ENCODE results near the gene IREB2. TPM values are rescaled to one million over a fixed set of nuclear protein-coding genes. Genes with fewer than 3 reads are reported as not detected.

The IREB2 gene
- total and polyA plus RNA-seq, 12 donors = 6.0 to 39.8 (median 30.2) TPM

GRCh38 chr15:78469031-78469430 lies 31.0 kb downstream of the IREB2 start:
- Histone ChIP-seq H3K4me3 (no peak overlapping the region), H3K4me1 (peaks cover 3 to 27% (median 17%) of the 10 kb centered on the region in 9 donors), H3K9me3 (no peaks in the 10 kb centered on the region), H3K27me3 (no peaks in the 10 kb centered on the region), H3K36me3 (peaks cover 0 to 100% (median 61%) of the 10 kb centered on the region in 9 donors), H3K27ac (no peak overlapping the region)
- DNase-seq (no peak), ATAC-seq (no peak)
- WGBS, 2 donors = 95 to 98% methylated on average over 1 of the region's 1 CpG
- intact Hi-C loops (cut with DNase I) = no loop called here
- TF ChIP-seq CTCF (IDR thresholded peaks at IDR 0.05) = no peak

GRCh38 chr15:78477295-78477694 lies 39.3 kb downstream of the IREB2 start:
- TF ChIP-seq CTCF (IDR thresholded peaks at IDR 0.05) = no peak
- Histone ChIP-seq H3K4me1 (no peaks in the 10 kb centered on the region), H3K36me3 (peaks cover 0 to 98% (median 77%) of the 10 kb centered on the region in 9 donors), H3K27me3 (no peaks in the 10 kb centered on the region), H3K9me3 (no peaks in the 10 kb centered on the region), H3K27ac (no peak overlapping the region), H3K4me3 (no peak overlapping the region)
- 77 to 78% methylated on average over 5 of the region's 5 CpGs for WGBS, 2 donors
- ATAC-seq (no peak), DNase-seq (no peak)
- intact Hi-C loops (cut with DNase I) = no loop called here

- Histone ChIP-seq H3K27ac (no peak overlapping the region), H3K4me3 (no peak overlapping the region), H3K36me3 (peaks cover 0 to 98% (median 70%) of the 10 kb centered on the region in 9 donors), H3K9me3 (no peaks in the 10 kb centered on the region), H3K4me1 (no peaks in the 10 kb centered on the region), H3K27me3 (no peaks in the 10 kb centered on the region)
- no peak for TF ChIP-seq CTCF (IDR thresholded peaks at IDR 0.05)
- 93 to 95% methylated on average over 3 of the region's 3 CpGs for WGBS, 2 donors
- intact Hi-C loops (cut with DNase I) = loop anchor here in 4 of 10 donors (5.0 kb wide), 2 partner anchors 167 to 172 kb away; no protein-coding TSS in a partner anchor
- DNase-seq = no peak
- no peak for ATAC-seq
Observed at GRCh38 chr15:78479650-78480049, 41.6 kb downstream of the IREB2 start.

DNA sequence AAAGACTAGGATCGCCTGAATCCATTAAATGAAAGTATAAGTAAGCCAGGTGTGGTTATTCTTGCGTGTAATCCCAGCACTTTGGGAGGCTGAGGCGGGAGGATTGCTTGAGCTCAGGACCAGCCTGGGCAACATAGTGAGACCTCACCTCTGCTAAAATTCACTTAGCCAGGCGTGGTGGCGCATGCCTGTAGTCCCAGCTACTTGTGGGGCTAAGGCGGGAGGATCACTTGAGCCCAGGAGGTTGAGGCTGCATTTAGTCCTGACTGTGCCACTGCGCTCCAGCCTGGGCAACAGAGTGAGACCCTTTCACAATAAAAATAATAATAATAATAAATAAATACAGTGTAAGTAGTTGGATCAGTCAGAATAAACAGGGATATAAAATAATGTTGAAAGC lies 43.9 kb downstream of the IREB2 start:
- no peak for ATAC-seq
- intact Hi-C loops (cut with DNase I) = loop anchor here in 5 of 10 donors (2.0 to 5.0 kb wide), 3 partner anchors 170 to 175 kb away; no protein-coding TSS in a partner anchor
- H3K36me3 ChIP-seq = peaks cover 0 to 99% (median 78%) of the 10 kb centered on the region in 9 donors

More for the DNA sequence above, 43.9 kb downstream of the IREB2 start:
- Histone ChIP-seq H3K4me1 (no peaks in the 10 kb centered on the region), H3K27me3 (no peaks in the 10 kb centered on the region), H3K9me3 (no peaks in the 10 kb centered on the region), H3K4me3 (no peak overlapping the region), H3K27ac (no peak overlapping the region)
- TF ChIP-seq CTCF (IDR thresholded peaks at IDR 0.05) = no peak
- no peak for DNase-seq
- WGBS, 2 donors = 91 to 96% methylated on average over 7 of the region's 7 CpGs

Measured in heart right ventricle (tissue), 16 donors.